Epidermal melanocyte (primary cell): ENCODE measurements around the gene MAPKAP1.

Source experiments
- DNase-seq: peaks from one replicate; pipeline ENCODE4 v3.0.0; 2011; ENCODE audit warnings: low spot score; ENCODE audit not compliant: insufficient read length

Gene MAPKAP1

GRCh38 chr9:125486152-125486508 is 220.9 kb downstream of the MAPKAP1 start:
- DNase-seq, result no peak

DNA sequence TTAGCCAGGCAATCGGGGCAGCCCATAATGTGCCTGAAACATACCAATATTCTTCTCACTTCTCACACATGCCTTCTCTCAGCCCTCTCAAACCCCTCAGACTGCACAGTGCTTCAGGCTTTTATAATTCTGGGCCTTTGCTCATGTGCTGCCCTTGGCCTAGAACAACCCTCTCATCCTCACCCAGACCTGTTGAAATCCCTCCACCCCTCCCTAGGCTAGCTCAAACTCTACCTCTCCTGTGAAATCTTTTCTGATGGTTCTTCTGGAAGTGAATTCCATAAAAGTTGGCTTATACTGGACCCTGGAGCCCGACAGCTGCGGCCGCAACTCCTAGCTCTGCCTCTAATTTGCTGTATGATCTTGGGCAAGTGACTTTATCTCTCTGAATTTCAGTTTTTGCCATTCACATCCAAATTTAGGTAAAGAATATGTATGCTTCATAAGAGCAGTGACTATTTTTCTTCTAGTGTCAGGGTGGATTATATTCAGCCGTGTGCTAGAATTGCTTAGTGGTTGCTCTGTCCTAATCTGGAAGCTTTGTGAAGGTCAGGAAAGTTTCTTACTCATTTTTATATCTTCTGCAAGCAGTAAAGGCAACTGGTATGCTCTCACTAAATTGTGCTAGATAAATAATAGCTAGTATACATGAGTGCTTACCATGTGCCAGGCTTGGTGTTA is 221.4 kb downstream of the MAPKAP1 start:
- no peak for DNase-seq

GRCh38 chr9:125484350-125485282 is 222.4 kb downstream of the MAPKAP1 start:
- DNase-seq, result no peak

GRCh38 chr9:125483697-125484096 is 223.3 kb downstream of the MAPKAP1 start:
- no peak for DNase-seq

GRCh38 chr9:125479846-125480615 is 227.0 kb downstream of the MAPKAP1 start:
- no peak for DNase-seq

DNA sequence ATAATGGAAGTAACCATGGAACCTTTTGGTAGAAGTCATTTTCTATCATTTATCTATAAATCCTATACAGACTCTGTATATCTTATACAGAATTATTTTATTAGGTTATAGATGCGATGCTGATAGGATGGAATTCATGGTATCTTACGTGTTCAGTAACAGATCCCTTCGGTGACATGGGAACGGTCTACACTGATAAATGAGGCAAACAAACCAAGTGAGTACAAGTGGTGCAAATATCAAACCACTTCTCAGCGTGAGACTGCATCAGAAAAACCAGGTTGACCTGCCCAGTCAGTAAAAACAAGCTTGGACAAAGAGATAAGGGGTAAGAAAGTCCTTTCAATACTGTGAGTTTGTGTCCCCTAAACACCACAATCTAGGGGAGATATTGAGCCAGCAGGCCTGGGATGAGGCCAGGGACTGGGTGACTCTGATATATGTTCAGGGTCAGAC is 229.9 kb downstream of the MAPKAP1 start:
- DNase-seq, result no peak

- no peak for DNase-seq
Measured at GRCh38 chr9:125476645-125477044, 230.4 kb downstream of the MAPKAP1 start.

GRCh38 chr9:125475385-125475784 is 231.6 kb downstream of the MAPKAP1 start:
- no peak for DNase-seq

GRCh38 chr9:125472926-125473701 is 233.9 kb downstream of the MAPKAP1 start:
- no peak for DNase-seq

GRCh38 chr9:125472562-125472925 is 234.5 kb downstream of the MAPKAP1 start:
- DNase-seq, result no peak

DNA sequence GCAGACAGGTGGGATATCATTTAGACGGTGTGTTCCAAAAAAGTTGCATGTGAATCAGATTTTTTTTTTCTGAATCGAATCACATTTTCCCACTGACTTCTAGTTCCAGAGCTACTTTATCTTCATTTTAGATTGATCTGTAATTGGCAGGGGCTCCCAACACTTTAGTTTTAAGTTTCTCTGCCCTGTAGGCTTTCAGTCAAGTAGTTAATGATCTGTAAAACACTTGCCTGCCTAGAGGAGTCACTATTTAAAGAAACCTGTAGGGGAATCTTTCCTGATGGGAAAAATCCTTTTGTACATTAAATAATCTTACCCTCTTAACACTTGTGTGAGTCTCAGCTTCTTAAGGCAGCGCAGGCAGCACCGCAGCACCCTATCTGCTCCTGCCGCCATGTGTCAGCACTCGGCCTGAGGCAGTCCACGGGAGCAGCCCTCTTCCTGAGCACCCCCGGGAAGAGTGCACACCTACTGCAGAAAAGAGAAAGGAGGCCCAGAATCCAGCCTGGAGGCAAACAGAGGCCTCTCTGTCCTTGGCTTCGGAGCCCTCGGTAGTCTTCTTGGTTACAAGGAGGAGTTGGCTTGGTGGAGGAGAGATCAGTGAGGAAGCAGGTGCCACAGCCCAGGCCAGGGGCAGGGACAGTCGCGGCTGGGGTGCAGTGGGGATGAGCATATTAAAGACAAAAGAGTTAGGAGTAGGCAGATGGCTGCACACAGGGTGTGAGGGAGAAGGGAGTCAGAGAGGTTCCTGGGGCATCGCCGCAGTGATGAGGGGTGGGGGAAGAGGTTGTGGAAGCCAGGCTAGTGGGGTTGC is 236.0 kb downstream of the MAPKAP1 start:
- no peak for DNase-seq

- no peak for DNase-seq
Measured at GRCh38 chr9:125470189-125470588, 236.8 kb downstream of the MAPKAP1 start.

- DNase-seq, result no peak
Measured at GRCh38 chr9:125468646-125469045, 238.4 kb downstream of the MAPKAP1 start.

DNA sequence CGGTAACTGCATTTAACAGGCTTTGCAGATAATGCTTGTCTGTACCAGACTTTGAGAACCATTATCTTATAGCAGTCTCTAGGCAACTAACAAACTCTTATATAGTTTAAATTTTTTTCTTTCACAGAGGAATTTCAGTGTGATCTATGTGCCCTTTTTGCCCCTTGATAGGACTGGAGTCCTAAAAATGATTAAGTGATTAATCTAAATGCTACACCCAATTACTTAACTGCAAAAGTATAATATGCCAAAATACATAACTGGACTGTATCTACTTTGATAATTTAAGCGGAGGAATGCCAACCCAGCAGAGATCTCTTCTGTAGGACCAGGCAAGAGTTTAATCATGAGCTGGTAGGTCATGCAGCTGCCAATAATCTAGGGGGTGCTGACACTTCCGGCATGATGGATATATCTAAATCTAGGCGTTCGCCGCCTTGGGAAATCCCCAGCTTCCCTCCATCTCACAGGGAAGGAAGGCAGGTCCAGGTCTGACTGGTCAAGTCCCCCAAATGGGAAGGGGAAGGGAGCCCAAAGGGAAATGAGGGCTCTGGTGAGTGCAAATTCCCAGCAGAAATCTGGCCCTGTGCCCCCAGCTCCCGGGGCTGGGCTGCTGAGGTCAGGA is 239.8 kb downstream of the MAPKAP1 start:
- DNase-seq, result no peak

DNA sequence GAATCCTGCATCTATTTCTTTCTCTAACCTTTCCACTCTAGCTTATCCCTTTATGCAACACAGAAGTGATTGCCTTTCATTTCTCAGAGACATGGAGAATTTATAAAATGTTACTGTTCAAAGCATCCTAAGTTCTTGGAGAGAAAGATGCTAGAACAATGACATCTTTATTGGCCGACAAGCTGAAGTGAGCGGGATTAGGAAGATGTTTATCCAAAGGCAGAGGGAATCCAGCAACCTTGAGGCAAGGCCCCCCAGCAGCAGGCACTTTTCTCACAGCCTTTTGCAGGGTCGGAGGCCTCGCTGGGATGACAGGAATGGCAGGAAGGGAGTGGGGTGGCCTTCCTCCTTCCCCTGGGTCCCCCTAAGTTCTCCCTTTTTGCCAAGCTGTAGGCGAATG is 240.6 kb downstream of the MAPKAP1 start:
- DNase-seq, result no peak

DNA sequence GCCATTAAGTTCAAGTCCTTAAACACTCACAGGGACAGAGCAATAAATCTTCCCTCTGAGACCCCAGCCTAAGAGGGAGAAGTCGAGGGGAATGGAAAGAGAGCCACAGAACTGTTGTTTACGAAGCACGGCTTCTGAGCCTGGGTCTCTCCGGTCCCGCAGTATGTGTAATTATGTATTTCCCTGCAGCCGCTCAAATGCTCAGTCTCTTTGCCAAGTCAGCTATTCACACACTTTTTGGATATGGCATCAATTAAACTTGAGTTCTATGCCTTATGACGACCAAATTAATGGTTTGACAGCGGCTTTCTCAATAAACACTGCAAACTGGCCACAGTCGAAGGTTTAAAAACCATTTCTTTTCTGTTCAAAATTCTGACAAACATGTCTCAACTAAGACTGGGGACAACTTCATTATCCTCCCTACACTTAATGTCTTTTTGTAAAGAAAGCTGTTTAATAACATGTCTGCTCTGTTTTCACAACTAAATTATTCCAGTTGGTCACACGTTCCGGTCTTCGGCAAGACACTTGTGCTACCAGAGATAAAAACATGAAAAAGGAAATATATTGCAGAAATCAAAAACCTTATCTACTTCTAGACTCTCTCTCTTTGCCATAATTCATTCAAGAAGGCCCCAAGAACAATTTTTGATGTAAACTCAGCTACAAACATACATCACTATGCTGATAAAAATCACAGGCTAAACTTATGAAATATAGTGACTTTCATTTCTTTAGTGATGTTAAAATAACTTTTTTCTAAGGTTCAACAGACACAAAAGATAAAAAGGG is 242.2 kb downstream of the MAPKAP1 start:
- no peak for DNase-seq

- DNase-seq, result no peak
Measured at GRCh38 chr9:125463926-125464325, 243.1 kb downstream of the MAPKAP1 start.

GRCh38 chr9:125462861-125463291 is 244.1 kb downstream of the MAPKAP1 start:
- DNase-seq, result no peak

DNA sequence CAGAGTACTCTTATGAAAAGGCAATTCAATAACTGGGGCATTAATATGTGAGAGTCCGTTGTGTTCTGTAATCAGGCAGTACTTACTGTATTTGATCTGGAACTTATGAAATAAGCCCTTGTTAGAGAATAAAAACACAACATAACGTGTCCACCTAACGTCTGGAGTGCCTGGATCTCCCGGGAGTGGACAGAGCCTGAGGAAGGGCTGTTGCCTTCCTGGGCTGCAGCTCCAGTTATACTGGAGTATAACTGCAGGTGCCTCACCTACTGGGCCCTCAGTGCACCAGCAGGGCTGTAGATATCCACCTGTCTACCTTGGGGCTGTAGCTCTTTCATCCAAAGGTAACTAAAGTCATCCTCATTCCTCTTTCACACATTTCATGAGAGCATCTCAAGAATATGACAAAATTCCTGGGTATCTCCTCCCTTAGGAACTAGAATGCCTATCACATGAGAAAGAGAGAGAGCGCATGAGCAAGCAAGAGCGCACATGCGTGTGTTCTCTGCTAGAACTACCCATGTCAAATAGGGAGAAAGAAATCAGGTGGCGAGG is 245.3 kb downstream of the MAPKAP1 start:
- DNase-seq, result no peak
